ENCODE data around the gene POFUT1.
A peak's percentile ranks its signal among the peaks of the same experiment; 100 is the strongest.

The POFUT1 gene

GRCh38 chr20:32227744-32228688 is 20.3 kb downstream of the POFUT1 start:
- Histone ChIP-seq H3K79me1 (replicated peaks; ENCODE audit: low read length, poor library complexity, severe bottlenecking) (peaks cover 20% of the 10 kb centered on the region), H2BK120ac (ENCODE audit: low read depth, low read length) (no peak overlapping the region), H2AK5ac (ENCODE audit: low read length, severe bottlenecking) (no peak overlapping the region), H4K8ac (ENCODE audit: low read length) (no peak overlapping the region), H3K14ac (ENCODE audit: low read length in 2 of 2) (no peak overlapping the region), H3K36me3 (ENCODE audit: control insufficient read depth in 1 of 2, insufficient read depth in 2 of 2, low read depth in 1 of 2, low read length in 2 of 2) (peaks cover 54 to 82% of the 10 kb centered on the region in 2 experiments), H3K9me3 (ENCODE audit: control insufficient read depth, low read length) (no peaks in the 10 kb centered on the region), H4K91ac (ENCODE audit: low read length) (no peak overlapping the region), H3K27ac (ENCODE audit: low read length, poor library complexity, severe bottlenecking) (no peak overlapping the region), H2BK15ac (ENCODE audit: low read depth, poor library complexity, severe bottlenecking) (no peak overlapping the region), H3K4me3 (ENCODE audit: insufficient read depth in 1 of 2, low read depth in 1 of 2, low read length in 2 of 2) (no peak overlapping the region), H3K27me3 (ENCODE audit: control insufficient read depth in 1 of 2, insufficient read depth in 1 of 2, low read length in 2 of 2) (no peaks in the 10 kb centered on the region), H3K4me1 (ENCODE audit: control insufficient read depth, insufficient read depth, low read depth, low read length) (no peaks in the 10 kb centered on the region), H3K18ac (ENCODE audit: low read depth in 1 of 2, low read length in 2 of 2) (no peak overlapping the region), H3K4me2 (ENCODE audit: low read length, poor library complexity, severe bottlenecking) (no peak overlapping the region), H2AFZ (ENCODE audit: low read depth, low read length) (no peak overlapping the region), H3K4ac (ENCODE audit: low read depth in 1 of 2, low read length in 2 of 2) (no peak overlapping the region), H2BK12ac (ENCODE audit: low read length in 2 of 2) (no peak overlapping the region), H3K9ac (ENCODE audit: low read length) (no peak overlapping the region), H2BK5ac (ENCODE audit: low read depth, low read length, poor library complexity, severe bottlenecking) (no peak overlapping the region), H3K23ac (ENCODE audit: low read length in 2 of 2) (no peak overlapping the region)
- WGBS: 82% methylated on average over 22 of the region's 22 CpGs
- peak; percentile 43 for DNase-seq

- Histone ChIP-seq H3K9ac (ENCODE audit: low read length) (no peak overlapping the region), H3K18ac (ENCODE audit: low read depth in 1 of 2, low read length in 2 of 2) (no peak overlapping the region), H3K4me1 (ENCODE audit: control insufficient read depth, insufficient read depth, low read depth, low read length) (no peaks in the 10 kb centered on the region), H2AK5ac (ENCODE audit: low read length, severe bottlenecking) (no peak overlapping the region), H3K27me3 (ENCODE audit: control insufficient read depth in 1 of 2, insufficient read depth in 1 of 2, low read length in 2 of 2) (no peaks in the 10 kb centered on the region), H2BK12ac (ENCODE audit: low read length in 2 of 2) (no peak overlapping the region), H3K4me3 (ENCODE audit: insufficient read depth in 1 of 2, low read depth in 1 of 2, low read length in 2 of 2) (no peak overlapping the region), H3K9me3 (ENCODE audit: control insufficient read depth, low read length) (no peaks in the 10 kb centered on the region), H4K91ac (ENCODE audit: low read length) (no peak overlapping the region), H3K27ac (ENCODE audit: low read length, poor library complexity, severe bottlenecking) (no peak overlapping the region), H3K4ac (ENCODE audit: low read depth in 1 of 2, low read length in 2 of 2) (no peak overlapping the region), H2BK15ac (ENCODE audit: low read depth, poor library complexity, severe bottlenecking) (no peak overlapping the region), H3K14ac (ENCODE audit: low read length in 2 of 2) (no peak overlapping the region), H3K4me2 (ENCODE audit: low read length, poor library complexity, severe bottlenecking) (no peak overlapping the region), H2BK5ac (ENCODE audit: low read depth, low read length, poor library complexity, severe bottlenecking) (no peak overlapping the region), H3K36me3 (ENCODE audit: control insufficient read depth in 1 of 2, insufficient read depth in 2 of 2, low read depth in 1 of 2, low read length in 2 of 2) (peaks cover 58 to 84% of the 10 kb centered on the region in 2 experiments), H4K8ac (ENCODE audit: low read length) (no peak overlapping the region), H3K79me1 (replicated peaks; ENCODE audit: low read length, poor library complexity, severe bottlenecking) (peaks cover 20% of the 10 kb centered on the region), H2BK120ac (ENCODE audit: low read depth, low read length) (no peak overlapping the region), H3K23ac (ENCODE audit: low read length in 2 of 2) (no peak overlapping the region), H2AFZ (ENCODE audit: low read depth, low read length) (no peak overlapping the region)
- WGBS: 100% methylated on average over 5 of the region's 5 CpGs
- DNase-seq: no peak
Observed at GRCh38 chr20:32229251-32229747, 21.6 kb downstream of the POFUT1 start.

DNA sequence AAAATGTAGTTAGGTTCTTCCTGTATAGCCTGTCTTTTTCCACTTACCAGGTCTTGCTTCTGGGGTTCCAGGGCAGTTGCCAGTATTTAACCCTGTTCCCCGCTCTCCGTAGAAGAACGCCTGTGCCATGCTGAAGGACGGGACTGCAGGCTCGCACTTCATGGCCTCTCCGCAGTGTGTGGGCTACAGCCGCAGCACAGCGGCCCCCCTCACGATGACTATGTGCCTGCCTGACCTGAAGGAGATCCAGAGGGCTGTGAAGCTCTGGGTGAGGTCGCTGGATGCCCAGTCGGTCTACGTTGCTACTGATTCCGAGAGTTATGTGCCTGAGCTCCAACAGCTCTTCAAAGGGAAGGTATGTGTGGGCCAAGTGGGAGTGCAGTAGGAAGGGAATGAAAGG is 23.0 kb downstream of the POFUT1 start:
- Histone ChIP-seq H3K18ac (ENCODE audit: low read depth in 1 of 2, low read length in 2 of 2) (no peak overlapping the region), H3K79me1 (replicated peaks; ENCODE audit: low read length, poor library complexity, severe bottlenecking) (peaks cover 18% of the 10 kb centered on the region), H3K27me3 (ENCODE audit: control insufficient read depth in 1 of 2, insufficient read depth in 1 of 2, low read length in 2 of 2) (no peaks in the 10 kb centered on the region), H2BK12ac (ENCODE audit: low read length in 2 of 2) (no peak overlapping the region), H3K4me2 (ENCODE audit: low read length, poor library complexity, severe bottlenecking) (no peak overlapping the region), H3K14ac (ENCODE audit: low read length in 2 of 2) (no peak overlapping the region), H2BK120ac (ENCODE audit: low read depth, low read length) (no peak overlapping the region), H2BK5ac (ENCODE audit: low read depth, low read length, poor library complexity, severe bottlenecking) (no peak overlapping the region), H3K9ac (ENCODE audit: low read length) (no peak overlapping the region), H3K27ac (ENCODE audit: low read length, poor library complexity, severe bottlenecking) (no peak overlapping the region), H3K4ac (ENCODE audit: low read depth in 1 of 2, low read length in 2 of 2) (no peak overlapping the region), H4K8ac (ENCODE audit: low read length) (no peak overlapping the region), H4K91ac (ENCODE audit: low read length) (no peak overlapping the region), H3K23ac (ENCODE audit: low read length in 2 of 2) (no peak overlapping the region), H3K4me3 (ENCODE audit: insufficient read depth in 1 of 2, low read depth in 1 of 2, low read length in 2 of 2) (no peak overlapping the region), H2AK5ac (ENCODE audit: low read length, severe bottlenecking) (no peak overlapping the region), H3K4me1 (ENCODE audit: control insufficient read depth, insufficient read depth, low read depth, low read length) (no peaks in the 10 kb centered on the region), H3K9me3 (ENCODE audit: control insufficient read depth, low read length) (no peaks in the 10 kb centered on the region), H2AFZ (ENCODE audit: low read depth, low read length) (no peak overlapping the region), H3K36me3 (ENCODE audit: control insufficient read depth in 1 of 2, insufficient read depth in 2 of 2, low read depth in 1 of 2, low read length in 2 of 2) (peaks cover 66 to 87% of the 10 kb centered on the region in 2 experiments), H2BK15ac (ENCODE audit: low read depth, poor library complexity, severe bottlenecking) (no peak overlapping the region)
- WGBS: 96% methylated on average over 13 of the region's 13 CpGs
- DNase-seq: no peak

DNA sequence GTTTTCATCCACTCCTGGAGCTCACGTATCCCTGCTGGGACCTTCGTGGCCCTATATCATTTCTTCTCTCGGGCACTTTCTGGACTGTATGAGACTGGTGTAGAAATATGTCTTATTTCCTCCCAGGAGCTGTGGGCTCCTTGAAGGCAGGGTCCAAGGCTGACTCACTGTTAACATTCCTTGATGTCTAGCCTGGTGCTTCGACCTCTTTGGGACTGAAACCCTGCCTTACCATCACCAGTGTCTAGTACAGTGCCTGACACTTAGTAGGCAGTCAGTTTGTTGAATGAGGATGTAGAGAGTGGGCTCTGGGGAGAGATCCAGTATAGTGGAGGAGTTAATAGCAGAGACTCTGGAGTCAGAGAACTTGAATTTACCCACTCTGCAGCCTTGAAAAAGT is 23.6 kb downstream of the POFUT1 start:
- no peak for DNase-seq
- H2BK120ac ChIP-seq (ENCODE audit: low read depth, low read length): no peak overlapping the region
- H3K23ac ChIP-seq (ENCODE audit: low read length in 2 of 2): no peak overlapping the region
- H3K14ac ChIP-seq (ENCODE audit: low read length in 2 of 2): no peak overlapping the region
- H2BK15ac ChIP-seq (ENCODE audit: low read depth, poor library complexity, severe bottlenecking): no peak overlapping the region
- H3K4me2 ChIP-seq (ENCODE audit: low read length, poor library complexity, severe bottlenecking): no peak overlapping the region
- peaks cover 18% of the 10 kb centered on the region for H3K79me1 ChIP-seq (replicated peaks; ENCODE audit: low read length, poor library complexity, severe bottlenecking)
- H3K4ac ChIP-seq (ENCODE audit: low read depth in 1 of 2, low read length in 2 of 2): no peak overlapping the region
- H3K4me3 ChIP-seq (ENCODE audit: insufficient read depth in 1 of 2, low read depth in 1 of 2, low read length in 2 of 2): no peak overlapping the region
- no peaks in the 10 kb centered on the region for H3K9me3 ChIP-seq (ENCODE audit: control insufficient read depth, low read length)
- 86% methylated on average over 4 of the region's 4 CpGs for WGBS
- no peak overlapping the region for H2BK5ac ChIP-seq (ENCODE audit: low read depth, low read length, poor library complexity, severe bottlenecking)
- no peak overlapping the region for H3K27ac ChIP-seq (ENCODE audit: low read length, poor library complexity, severe bottlenecking)
- H3K27me3 ChIP-seq (ENCODE audit: control insufficient read depth in 1 of 2, insufficient read depth in 1 of 2, low read length in 2 of 2): no peaks in the 10 kb centered on the region
- H2AFZ ChIP-seq (ENCODE audit: low read depth, low read length): no peak overlapping the region
- peaks cover 71 to 89% of the 10 kb centered on the region in 2 experiments for H3K36me3 ChIP-seq (ENCODE audit: control insufficient read depth in 1 of 2, insufficient read depth in 2 of 2, low read depth in 1 of 2, low read length in 2 of 2)
- H2BK12ac ChIP-seq (ENCODE audit: low read length in 2 of 2): no peak overlapping the region
- no peak overlapping the region for H4K91ac ChIP-seq (ENCODE audit: low read length)
- H3K9ac ChIP-seq (ENCODE audit: low read length): no peak overlapping the region
- no peaks in the 10 kb centered on the region for H3K4me1 ChIP-seq (ENCODE audit: control insufficient read depth, insufficient read depth, low read depth, low read length)
- H4K8ac ChIP-seq (ENCODE audit: low read length): no peak overlapping the region
- no peak overlapping the region for H2AK5ac ChIP-seq (ENCODE audit: low read length, severe bottlenecking)
- no peak overlapping the region for H3K18ac ChIP-seq (ENCODE audit: low read depth in 1 of 2, low read length in 2 of 2)
